CD14-positive monocyte (primary cell): ENCODE data around the gene DCLK2. TPM values are rescaled to one million over a fixed set of nuclear protein-coding genes. Genes with fewer than 3 reads are reported as not detected.

ENCODE experiments used
- DNase-seq, 3 donors: peaks; one replicate each; pipeline ENCODE4 v3.0.0-alpha.2; 2011 to 2022
- H2AFZ ChIP-seq: 2 replicates; pipeline ENCODE4 v1.6.0; 2012; ENCODE audit warnings: mild to moderate bottlenecking, low read depth, low read length, inconsistent platforms; ENCODE audit not compliant: insufficient read depth, poor library complexity, severe bottlenecking
- H3K27ac ChIP-seq, 2 donors: 1 replicate in 1 of 2; 2 replicates in 1 of 2; pipeline ENCODE4 v1.5.1; 2012 to 2013; ENCODE audit warnings: low read length in 2 of 2, control low read depth in 1 of 2, inconsistent platforms in 1 of 2, low read depth in 1 of 2, mild to moderate bottlenecking in 1 of 2
- H3K27me3 ChIP-seq, 2 donors: one replicate each; pipeline versions ENCODE4 v1.6.0 to v1.6.1; 2011 to 2013; ENCODE audit warnings: low read length in 2 of 2; ENCODE audit not compliant: control insufficient read depth in 2 of 2, insufficient read depth in 2 of 2
- H3K36me3 ChIP-seq, 2 donors: replicated peaks in 1 of 2; 1 replicate in 1 of 2; 2 replicates in 1 of 2; pipeline versions ENCODE4 v1.5.1 to v1.6.1; 2012 to 2013; ENCODE audit warnings: low read length in 2 of 2, control low read depth in 1 of 2, inconsistent platforms in 1 of 2, mild to moderate bottlenecking in 1 of 2; ENCODE audit not compliant: insufficient read depth in 2 of 2, control insufficient read depth in 1 of 2
- H3K4me1 ChIP-seq, 2 donors: 1 replicate in 1 of 2; 2 replicates in 1 of 2; pipeline versions ENCODE4 v1.5.1 to v1.6.1; 2012 to 2013; ENCODE audit warnings: low read length in 2 of 2, control low read depth in 1 of 2, inconsistent platforms in 1 of 2, mild to moderate bottlenecking in 1 of 2, moderate library complexity in 1 of 2; ENCODE audit not compliant: insufficient read depth in 2 of 2, control insufficient read depth in 1 of 2
- H3K4me2 ChIP-seq: replicated peaks from 2 replicates; pipeline ENCODE3; 2012; ENCODE audit warnings: low read length, moderate library complexity, mild to moderate bottlenecking; ENCODE audit not compliant: poor library complexity, severe bottlenecking; ENCODE audit errors: extremely low read depth
- H3K4me3 ChIP-seq, 3 experiments: fragments of 200-600 bp in 1 of 3; sonication (generic) in 1 of 3; replicated peaks in 1 of 3; 1 replicate in 2 of 3; 2 replicates in 1 of 3; pipeline ENCODE4 v1.5.1; 2011 to 2013; ENCODE audit warnings: low read length in 3 of 3, mild to moderate bottlenecking in 3 of 3, control low read depth in 2 of 3, low read depth in 2 of 3, inconsistent platforms in 1 of 3, moderate library complexity in 1 of 3
- H3K79me2 ChIP-seq: 2 replicates; pipeline ENCODE4 v1.6.0; 2012; ENCODE audit warnings: mild to moderate bottlenecking, control low read depth, inconsistent platforms, low read length, moderate library complexity; ENCODE audit not compliant: insufficient read depth
- H3K9ac ChIP-seq: 2 replicates; pipeline ENCODE4 v1.6.0; 2017; ENCODE audit warnings: low read length, mild to moderate bottlenecking; ENCODE audit not compliant: insufficient read depth, poor library complexity, severe bottlenecking
- H3K9me3 ChIP-seq, 2 donors: replicated peaks in 1 of 2; 1 replicate in 1 of 2; 2 replicates in 1 of 2; pipeline versions ENCODE4 v1.5.1 to v1.6.1; 2012 to 2013; ENCODE audit warnings: low read length in 2 of 2, control low read depth in 1 of 2; ENCODE audit not compliant: control insufficient read depth in 1 of 2, insufficient read depth in 1 of 2
- H4K20me1 ChIP-seq: 2 replicates; pipeline ENCODE4 v1.6.0; 2012; ENCODE audit warnings: mild to moderate bottlenecking, low read length, control low read depth, moderate library complexity; ENCODE audit not compliant: insufficient read depth
- H3K27ac Mint-ChIP-seq, 7 donors: one replicate each; pipeline ENCODE4 v1.8.0; 2020; ENCODE audit warnings: mild to moderate bottlenecking in 7 of 7, mixed read lengths in 7 of 7, moderate library complexity in 6 of 7, inconsistent platforms in 2 of 7
- H3K27me3 Mint-ChIP-seq, 3 donors: one replicate each; pipeline ENCODE4 v1.8.0; 2021 to 2022; ENCODE audit warnings: low read depth in 3 of 3, mild to moderate bottlenecking in 3 of 3, mixed read lengths in 3 of 3, moderate library complexity in 3 of 3, inconsistent platforms in 1 of 3
- H3K36me3 Mint-ChIP-seq, 2 donors: one replicate each; pipeline ENCODE4 v1.8.0; 2020; ENCODE audit warnings: mixed read lengths in 2 of 2, inconsistent platforms in 1 of 2, mild to moderate bottlenecking in 1 of 2
- H3K4me1 Mint-ChIP-seq: one replicate; pipeline ENCODE4 v1.8.0; 2020; ENCODE audit warnings: mild to moderate bottlenecking, mixed read lengths
- H3K4me3 Mint-ChIP-seq, 2 donors: one replicate each; pipeline ENCODE4 v1.8.0; 2020; ENCODE audit warnings: mild to moderate bottlenecking in 2 of 2, mixed read lengths in 2 of 2, moderate library complexity in 1 of 2
- H3K9me3 Mint-ChIP-seq, 7 donors: one replicate each; pipeline ENCODE4 v1.8.0; 2020 to 2022; ENCODE audit warnings: mixed read lengths in 7 of 7, mild to moderate bottlenecking in 6 of 7, moderate library complexity in 6 of 7, inconsistent platforms in 2 of 7
- CTCF ChIP-seq: fragments of 200-600 bp; IDR thresholded peaks from one replicate; pipeline ENCODE4 v1.8.0; 2022; ENCODE audit warnings: antibody characterized with exemption, mild to moderate bottlenecking
- WGBS: methylation state at CpG from one replicate; pipeline ENCODE4 v1.1.5; 2013; ENCODE audit warnings: missing lambda C conversion rate; ENCODE audit not compliant: insufficient coverage; 5-methylcytosine and 5-hydroxymethylcytosine counted together
- intact Hi-C, 2 donors: fragments of 100-400 bp; cut with micrococcal nuclease; formaldehyde crosslinking; loops; one replicate each; pipeline versions ENCODE4 v1.15.0 to v1.15.1; 2023
- polyA plus RNA-seq, 3 donors: library from polyadenylated mRNA; depleted of rRNA in 1 of 3; unstranded in 2 of 3; stranded (reverse) in 1 of 3; fragments of 300-500 nt in 2 of 3; fragments of >200 nt in 1 of 3; fragmentation: Illumina TruSeq in 2 of 3; gene quantifications; 1 replicate in 2 of 3; 2 replicates in 1 of 3; pipeline ENCODE4 v1.2.3, GENCODE V29; 2012 to 2021

DCLK2 gene
- polyA plus RNA-seq, 3 donors, result 0.13 TPM; not detected in 2

DNA sequence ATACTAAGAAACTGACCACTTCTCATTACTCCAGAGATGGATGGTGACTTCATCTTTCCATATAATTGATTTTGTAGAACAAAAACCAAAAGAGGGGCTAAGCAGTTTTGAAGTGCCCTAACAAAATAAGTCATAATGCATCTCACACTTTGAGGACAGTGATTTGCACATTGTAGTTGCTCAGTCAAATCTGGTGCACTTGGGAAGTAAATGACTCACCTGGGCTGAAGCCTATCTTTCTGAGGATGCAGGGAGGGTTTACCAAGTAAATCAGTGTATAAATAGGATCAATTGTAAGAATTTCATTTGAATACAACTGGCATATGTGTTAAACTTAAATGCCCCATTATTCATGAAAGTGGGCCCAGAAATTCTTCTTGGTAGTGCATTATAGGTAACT, 134.2 kb downstream of the DCLK2 start:
- no peak overlapping the region for H3K27ac Mint-ChIP-seq
- no peaks in the 10 kb centered on the region for H3K4me1 ChIP-seq
- H3K36me3 ChIP-seq, result no peaks in the 10 kb centered on the region
- H3K4me1 Mint-ChIP-seq, result no peaks in the 10 kb centered on the region
- intact Hi-C loops, result loop anchor here in 1 of 2 donors (10.0 kb wide), 1 partner anchor 228 kb away; no protein-coding TSS in a partner anchor
- DNase-seq, result no peak
- H3K9me3 ChIP-seq, result no peaks in the 10 kb centered on the region
- H3K36me3 Mint-ChIP-seq, result no peaks in the 10 kb centered on the region
- H2AFZ ChIP-seq, result no peak overlapping the region
- H3K27me3 ChIP-seq, result no peaks in the 10 kb centered on the region
- H3K79me2 ChIP-seq, result no peaks in the 10 kb centered on the region
- peaks cover 2 to 3% (median 2%) of the 10 kb centered on the region in 3 donors for H3K27me3 Mint-ChIP-seq
- no peak overlapping the region for H3K4me3 ChIP-seq
- no peaks in the 10 kb centered on the region for H4K20me1 ChIP-seq
- H3K4me3 Mint-ChIP-seq, result no peak overlapping the region
- TF ChIP-seq CTCF, result no peak
- no peaks in the 10 kb centered on the region for H3K9me3 Mint-ChIP-seq
- no peak overlapping the region for H3K27ac ChIP-seq
- no peak overlapping the region for H3K9ac ChIP-seq
- no peak overlapping the region for H3K4me2 ChIP-seq

- Histone ChIP-seq H3K9ac (no peak overlapping the region), H3K27me3 (no peaks in the 10 kb centered on the region), H4K20me1 (no peaks in the 10 kb centered on the region), H2AFZ (no peak overlapping the region), H3K9me3 (no peaks in the 10 kb centered on the region), H3K4me2 (no peak overlapping the region), H3K4me1 (no peaks in the 10 kb centered on the region), H3K4me3 (no peak overlapping the region), H3K27ac (no peak overlapping the region), H3K36me3 (no peaks in the 10 kb centered on the region), H3K79me2 (no peaks in the 10 kb centered on the region)
- no peak for TF ChIP-seq CTCF
- Mint-ChIP-seq H3K27ac (no peak overlapping the region), H3K27me3 (peaks cover 2 to 3% (median 2%) of the 10 kb centered on the region in 3 donors), H3K4me3 (no peak overlapping the region), H3K9me3 (no peaks in the 10 kb centered on the region), H3K4me1 (no peaks in the 10 kb centered on the region), H3K36me3 (no peaks in the 10 kb centered on the region)
- DNase-seq, result no peak
- intact Hi-C loops, result loop anchor here in 1 of 2 donors (10.0 kb wide), 1 partner anchor 228 kb away; no protein-coding TSS in a partner anchor
- WGBS, result no CpG with 5 or more reads among the region's 2 CpGs
Observed at GRCh38 chr4:150212927-150213326, 134.7 kb downstream of the DCLK2 start.
